Muscle layer of duodenum (tissue), 2 donors: ENCODE results near the gene CFAP54.

ENCODE experiments used
- H3K27ac ChIP-seq: one replicate; pipeline ENCODE4 v1.7.0; 2013; ENCODE audit warnings: mild to moderate bottlenecking, low read length
- H3K27me3 ChIP-seq: one replicate; pipeline ENCODE4 v1.7.0; 2013; ENCODE audit warnings: low read depth, mild to moderate bottlenecking, control low read depth, low read length
- H3K36me3 ChIP-seq, 2 donors: one replicate each; pipeline ENCODE4 v1.7.0; 2013; ENCODE audit warnings: low read length in 2 of 2, control low read depth in 1 of 2, mild to moderate bottlenecking in 1 of 2; ENCODE audit not compliant: insufficient read depth in 2 of 2, control insufficient read depth in 1 of 2
- H3K4me1 ChIP-seq, 2 donors: one replicate each; pipeline ENCODE4 v1.7.0; 2013; ENCODE audit warnings: low read length in 2 of 2, mild to moderate bottlenecking in 2 of 2, control low read depth in 1 of 2, moderate library complexity in 1 of 2; ENCODE audit not compliant: insufficient read depth in 2 of 2, control insufficient read depth in 1 of 2
- H3K4me3 ChIP-seq, 2 donors: one replicate each; pipeline ENCODE4 v1.7.0; 2013; ENCODE audit warnings: low read length in 2 of 2, low read depth in 1 of 2, mild to moderate bottlenecking in 1 of 2
- H3K9me3 ChIP-seq, 2 donors: one replicate each; pipeline ENCODE4 v1.7.0; 2013; ENCODE audit warnings: low read length in 2 of 2, control low read depth in 1 of 2, mild to moderate bottlenecking in 1 of 2; ENCODE audit not compliant: control insufficient read depth in 1 of 2
- donor health status: healthy.

Gene CFAP54

GRCh38 chr12:96769400-96769799 is 280.0 kb downstream of the CFAP54 start:
- H3K27ac ChIP-seq: no peak overlapping the region
- no peaks in the 10 kb centered on the region for H3K27me3 ChIP-seq
- H3K9me3 ChIP-seq: no peaks in the 10 kb centered on the region
- H3K4me3 ChIP-seq: no peak overlapping the region
- no peaks in the 10 kb centered on the region for H3K36me3 ChIP-seq
- no peaks in the 10 kb centered on the region for H3K4me1 ChIP-seq

DNA sequence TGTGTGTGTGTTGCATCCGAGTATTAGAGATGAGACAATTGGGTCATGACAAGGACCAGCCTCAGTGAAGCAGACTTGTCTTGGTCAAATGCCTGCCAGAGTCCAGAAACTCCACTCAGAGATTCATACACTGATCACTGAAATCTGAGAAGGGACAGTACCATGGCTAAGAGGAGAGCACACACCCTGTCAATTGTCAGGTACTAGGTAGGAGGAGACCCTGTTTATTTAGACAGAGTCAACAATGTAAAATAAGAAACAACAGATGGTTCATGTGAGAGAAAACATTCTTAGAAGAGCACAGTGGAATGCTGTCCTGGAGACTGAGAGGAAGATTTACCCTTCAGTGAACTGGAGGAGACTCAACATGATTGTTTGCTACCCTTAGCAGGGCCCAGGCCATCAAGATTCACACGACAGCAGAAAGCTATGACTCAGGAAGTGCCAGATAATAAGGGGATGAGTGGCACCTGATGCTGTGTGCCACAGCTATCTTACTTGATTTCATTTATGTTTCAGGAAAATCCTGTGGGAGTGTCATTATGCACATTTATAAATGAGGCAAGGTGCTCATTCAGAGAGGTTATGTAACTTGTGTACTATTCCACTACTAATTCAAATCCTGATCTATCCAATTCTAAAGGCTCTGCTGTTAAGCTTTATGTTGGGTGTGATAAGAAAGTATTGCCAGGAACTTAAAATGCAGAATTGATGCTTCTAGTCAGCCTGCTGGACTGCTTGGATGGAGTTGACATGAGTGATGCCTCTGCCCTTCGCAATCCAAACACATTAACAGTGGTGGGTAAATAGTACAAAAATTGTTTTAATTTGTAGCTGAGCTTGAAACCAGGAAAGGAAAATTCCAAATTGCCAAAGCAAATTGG is 281.1 kb downstream of the CFAP54 start:
- Histone ChIP-seq H3K27me3 (no peaks in the 10 kb centered on the region), H3K9me3 (no peaks in the 10 kb centered on the region)

GRCh38 chr12:96773031-96773430 is 283.7 kb downstream of the CFAP54 start:
- H3K36me3 ChIP-seq: no peaks in the 10 kb centered on the region
- H3K27ac ChIP-seq: no peak overlapping the region
- H3K4me3 ChIP-seq: no peak overlapping the region
- no peaks in the 10 kb centered on the region for H3K27me3 ChIP-seq
- H3K9me3 ChIP-seq: no peaks in the 10 kb centered on the region
- H3K4me1 ChIP-seq: no peaks in the 10 kb centered on the region

More for the DNA sequence above, 281.1 kb downstream of the CFAP54 start:
- H3K4me1 ChIP-seq: no peaks in the 10 kb centered on the region
- no peaks in the 10 kb centered on the region for H3K36me3 ChIP-seq
- no peak overlapping the region for H3K4me3 ChIP-seq
- no peak overlapping the region for H3K27ac ChIP-seq

GRCh38 chr12:96774496-96775256 is 285.3 kb downstream of the CFAP54 start:
- Histone ChIP-seq H3K4me3 (no peak overlapping the region), H3K9me3 (no peaks in the 10 kb centered on the region), H3K27ac (no peak overlapping the region), H3K36me3 (no peaks in the 10 kb centered on the region), H3K4me1 (no peaks in the 10 kb centered on the region), H3K27me3 (no peaks in the 10 kb centered on the region)

GRCh38 chr12:96776908-96777307 is 287.5 kb downstream of the CFAP54 start:
- Histone ChIP-seq H3K9me3 (no peaks in the 10 kb centered on the region), H3K36me3 (no peaks in the 10 kb centered on the region), H3K4me3 (no peak overlapping the region), H3K4me1 (no peaks in the 10 kb centered on the region), H3K27ac (no peak overlapping the region), H3K27me3 (no peaks in the 10 kb centered on the region)

- Histone ChIP-seq H3K4me3 (no peak overlapping the region), H3K9me3 (no peaks in the 10 kb centered on the region), H3K36me3 (no peaks in the 10 kb centered on the region), H3K4me1 (no peaks in the 10 kb centered on the region), H3K27me3 (no peaks in the 10 kb centered on the region), H3K27ac (no peak overlapping the region)
Measured at GRCh38 chr12:96780330-96780729, 291.0 kb downstream of the CFAP54 start.

DNA sequence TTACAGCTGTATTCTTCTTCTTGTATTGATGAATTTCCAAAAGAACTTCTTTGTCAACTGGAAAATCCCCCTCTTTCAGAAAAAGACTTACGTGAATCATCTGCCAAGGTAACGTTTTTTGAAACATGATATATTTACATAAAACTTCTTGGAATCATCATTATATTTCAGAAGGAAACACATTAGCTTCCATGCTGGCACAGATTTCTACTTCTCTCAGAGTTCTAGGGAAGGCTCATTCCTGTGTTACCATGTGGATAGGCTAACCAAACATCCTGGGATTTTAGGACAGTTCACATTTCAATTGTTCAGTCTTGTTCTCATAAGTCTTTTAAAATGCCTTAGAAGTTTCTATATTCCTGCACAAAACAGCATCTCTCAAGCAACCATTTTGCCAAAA is 297.4 kb downstream of the CFAP54 start:
- Histone ChIP-seq H3K27me3 (no peaks in the 10 kb centered on the region), H3K27ac (no peak overlapping the region), H3K4me3 (no peak overlapping the region), H3K4me1 (no peaks in the 10 kb centered on the region), H3K9me3 (no peaks in the 10 kb centered on the region), H3K36me3 (no peaks in the 10 kb centered on the region)

DNA sequence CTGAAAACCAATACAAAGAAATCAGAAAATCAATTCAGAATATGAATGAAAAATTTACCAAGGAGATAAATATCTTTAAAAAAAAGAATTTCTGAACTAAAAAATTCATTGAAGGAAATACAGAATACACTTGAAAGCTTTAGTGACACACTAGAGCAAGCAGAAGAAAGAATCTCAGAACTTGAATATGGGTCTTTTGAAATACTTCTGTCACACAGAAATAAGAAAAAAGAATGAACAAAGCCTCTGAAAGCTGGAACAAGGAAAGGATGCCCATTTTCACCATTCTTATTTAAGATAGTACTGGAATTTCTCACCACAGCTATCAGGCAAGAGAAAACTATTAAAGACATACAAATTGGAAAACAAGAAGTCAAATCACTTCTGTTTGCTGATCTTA is 314.6 kb downstream of the CFAP54 start:
- Histone ChIP-seq H3K9me3 (peaks cover 2 to 13% of the 10 kb centered on the region in 2 donors), H3K36me3 (no peaks in the 10 kb centered on the region), H3K27ac (no peak overlapping the region), H3K27me3 (no peaks in the 10 kb centered on the region), H3K4me3 (no peak overlapping the region), H3K4me1 (no peaks in the 10 kb centered on the region)

DNA sequence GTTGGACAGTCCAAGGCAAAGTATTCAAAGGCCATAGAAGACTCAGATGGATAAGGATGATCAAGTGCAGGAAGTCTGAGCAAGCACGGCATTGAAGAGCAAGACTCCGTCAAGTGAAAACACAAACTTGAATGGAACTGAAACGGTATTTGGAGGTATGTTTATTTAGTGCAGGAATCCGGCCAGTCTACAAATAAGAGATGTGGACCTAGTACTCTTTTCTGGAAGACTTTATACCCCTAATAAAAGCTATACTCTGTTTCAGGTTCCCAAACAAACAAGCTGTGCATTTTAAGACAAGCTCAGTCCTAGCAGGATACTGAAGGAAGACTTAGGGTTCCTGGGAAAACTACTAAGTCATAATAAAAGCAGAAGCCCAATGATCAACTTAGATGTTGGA is 316.9 kb downstream of the CFAP54 start:
- no peaks in the 10 kb centered on the region for H3K36me3 ChIP-seq
- H3K4me3 ChIP-seq: no peak overlapping the region
- H3K9me3 ChIP-seq: peaks cover 2 to 13% of the 10 kb centered on the region in 2 donors
- H3K4me1 ChIP-seq: no peaks in the 10 kb centered on the region
- no peaks in the 10 kb centered on the region for H3K27me3 ChIP-seq
- H3K27ac ChIP-seq: no peak overlapping the region

DNA sequence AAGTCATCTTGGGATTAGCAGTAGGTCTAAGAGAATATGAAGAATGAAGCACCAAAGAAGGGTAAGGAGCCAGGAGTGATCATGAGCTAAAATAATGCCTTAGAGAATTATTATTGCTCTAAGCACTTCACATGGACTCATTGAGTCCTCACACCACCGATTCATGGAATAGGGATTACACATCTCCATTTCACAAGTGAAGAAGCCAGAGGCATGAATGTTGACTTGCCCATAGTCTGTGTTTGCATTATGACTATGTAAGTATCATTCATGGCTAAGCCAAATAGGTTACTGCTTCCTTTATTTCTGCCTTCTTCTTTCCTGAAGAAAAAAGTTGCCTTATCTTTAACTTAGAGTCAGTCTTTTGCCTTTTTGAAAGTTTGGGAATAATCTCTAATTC is 318.4 kb downstream of the CFAP54 start:
- no peak overlapping the region for H3K4me3 ChIP-seq
- no peaks in the 10 kb centered on the region for H3K4me1 ChIP-seq
- no peaks in the 10 kb centered on the region for H3K27me3 ChIP-seq
- H3K27ac ChIP-seq: no peak overlapping the region
- H3K9me3 ChIP-seq: peaks cover 2 to 8% of the 10 kb centered on the region in 2 donors
- H3K36me3 ChIP-seq: no peaks in the 10 kb centered on the region

- no peaks in the 10 kb centered on the region for H3K27me3 ChIP-seq
- H3K4me3 ChIP-seq: no peak overlapping the region
- no peaks in the 10 kb centered on the region for H3K36me3 ChIP-seq
- no peak overlapping the region for H3K27ac ChIP-seq
- H3K4me1 ChIP-seq: no peaks in the 10 kb centered on the region
- peaks cover 2% of the 10 kb centered on the region in 2 donors for H3K9me3 ChIP-seq
Measured at GRCh38 chr12:96808587-96808986, 319.2 kb downstream of the CFAP54 start.
